ENCODE results near the gene ANO5.

DNA sequence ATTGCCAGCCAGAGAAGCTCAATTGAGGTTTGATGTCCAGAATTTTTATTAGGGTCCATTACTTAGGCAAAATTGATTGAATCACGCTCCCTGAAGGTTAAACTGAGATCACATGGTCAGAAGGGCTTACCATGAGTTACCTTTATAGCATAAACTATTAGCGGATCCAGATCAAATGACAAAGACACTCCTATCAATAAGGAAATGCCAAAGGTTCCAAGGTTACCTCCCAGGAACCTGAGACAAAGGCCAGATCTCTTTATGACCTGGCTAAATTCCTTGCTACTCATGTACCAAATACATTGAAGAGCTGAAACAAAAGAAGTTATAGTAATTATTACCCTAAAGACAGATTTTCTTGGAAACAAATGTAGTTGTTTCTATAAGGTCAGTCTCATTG, 27.8 kb upstream of the ANO5 start:
- TF ChIP-seq FOXM1 (IDR thresholded peaks at IDR 0.05; ENCODE audit: borderline replicate concordance, low read depth) (no peak), NFIC (IDR thresholded peaks at IDR 0.05) (no peak), REST (IDR thresholded peaks at IDR 0.05; ENCODE audit: low read depth) (no peak), EP300 (IDR thresholded peaks at IDR 0.05; ENCODE audit: borderline replicate concordance) (no peak), MAX (IDR thresholded peaks at IDR 0.05) (no peak), RAD21 (IDR thresholded peaks at IDR 0.05; ENCODE audit: low read depth) (no peak), YY1 (IDR thresholded peaks at IDR 0.05; ENCODE audit: low read depth) (no peak), EGR1 (IDR thresholded peaks at IDR 0.05) (no peak), TAF1 (IDR thresholded peaks at IDR 0.05; ENCODE audit: low read depth) (no peak), CREB1 (IDR thresholded peaks at IDR 0.05; ENCODE audit: low read depth) (no peak), TCF12 (IDR thresholded peaks at IDR 0.05; ENCODE audit: low read depth) (no peak), CEBPB (IDR thresholded peaks at IDR 0.05) (no peak)
- TF ChIP-seq, protein P1, sequence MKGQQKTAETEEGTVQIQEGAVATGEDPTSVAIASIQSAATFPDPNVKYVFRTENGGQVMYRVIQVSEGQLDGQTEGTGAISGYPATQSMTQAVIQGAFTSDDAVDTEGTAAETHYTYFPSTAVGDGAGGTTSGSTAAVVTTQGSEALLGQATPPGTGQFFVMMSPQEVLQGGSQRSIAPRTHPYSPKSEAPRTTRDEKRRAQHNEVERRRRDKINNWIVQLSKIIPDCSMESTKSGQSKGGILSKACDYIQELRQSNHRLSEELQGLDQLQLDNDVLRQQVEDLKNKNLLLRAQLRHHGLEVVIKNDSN (IDR thresholded peaks at IDR 0.05): no peak
